Testis (tissue), 3 donors: ENCODE data around the gene LARP1. TPM values are rescaled to one million over a fixed set of nuclear protein-coding genes. Genes with fewer than 3 reads are reported as not detected.

Experiments
- DNase-seq: peaks from one replicate; pipeline ENCODE4 v3.0.0-alpha.2; 2019
- H3K27ac ChIP-seq, 2 donors: fragments of 200-600 bp; sonication (generic); one replicate each; pipeline ENCODE4 v1.5.1; 2019
- H3K27me3 ChIP-seq: fragments of 200-600 bp; sonication (generic); one replicate; pipeline ENCODE4 v1.5.1; 2019
- H3K36me3 ChIP-seq: fragments of 200-600 bp; sonication (generic); one replicate; pipeline ENCODE4 v1.5.1; 2017; ENCODE audit warnings: low read depth; ENCODE audit errors: missing control alignments
- H3K4me1 ChIP-seq: fragments of 200-600 bp; sonication (generic); one replicate; pipeline ENCODE4 v1.5.1; 2019
- H3K4me3 ChIP-seq, 2 donors: fragments of 200-600 bp; sonication (generic); one replicate each; pipeline ENCODE4 v1.5.1; 2017 to 2019
- H3K9me3 ChIP-seq: fragments of 200-600 bp; sonication (generic); one replicate; pipeline ENCODE4 v1.5.1; 2017
- POLR2A ChIP-seq: fragments of 450-650 bp; IDR thresholded peaks from one replicate; pipeline ENCODE4 v1.6.1; 2017; ENCODE audit warnings: antibody characterized with exemption, mild to moderate bottlenecking, moderate library complexity
- WGBS, 2 donors: methylation state at CpG; one replicate each; pipeline ENCODE4 v1.1.5; 2018; 5-methylcytosine and 5-hydroxymethylcytosine counted together
- intact Hi-C: fragments of 100-400 bp; cut with DNase I; formaldehyde crosslinking; loops from one replicate; pipeline ENCODE4 v1.15.1; 2023; ENCODE audit warnings: low total_unique reads
- polyA plus RNA-seq: library from polyadenylated mRNA; stranded (reverse); fragments of 350-450 nt; fragmentation: Illumina TruSeq; extraction: RNeasy Lipid Tissue Mini Kit (QIAGEN cat#74804); gene quantifications from one replicate; pipeline ENCODE4 v1.2.3, GENCODE V29; 2014; ENCODE audit warnings: low read depth, low replicate concordance; ENCODE audit not compliant: insufficient read depth
- total RNA-seq, 2 donors: library from RNA; depleted of rRNA; stranded (reverse); fragments of >200 nt; gene quantifications; one replicate each; pipeline ENCODE4 v1.2.3, GENCODE V29; 2016
- TF ChIP-seq, protein P1 (sequence below), 3 experiments: fragments of 450-650 bp in 2 of 3; fragments of 200-600 bp in 1 of 3; sonication (generic) in 1 of 3; IDR thresholded peaks; one replicate each; pipeline ENCODE4 v1.5.1; 2016 to 2019; ENCODE audit warnings: antibody characterized with exemption in 3 of 3, mild to moderate bottlenecking in 2 of 3, moderate library complexity in 1 of 3

Gene LARP1
- total and polyA plus RNA-seq, 3 donors from 2014 or later, result 118 to 174 (median 169) TPM

- Histone ChIP-seq H3K9me3 (no peaks in the 10 kb centered on the region), H3K27ac (no peak overlapping the region), H3K4me3 (no peak overlapping the region), H3K27me3 (no peaks in the 10 kb centered on the region), H3K36me3 (no peaks in the 10 kb centered on the region), H3K4me1 (peaks cover 43% of the 10 kb centered on the region)
- no peak for DNase-seq
- TF ChIP-seq, protein P1, sequence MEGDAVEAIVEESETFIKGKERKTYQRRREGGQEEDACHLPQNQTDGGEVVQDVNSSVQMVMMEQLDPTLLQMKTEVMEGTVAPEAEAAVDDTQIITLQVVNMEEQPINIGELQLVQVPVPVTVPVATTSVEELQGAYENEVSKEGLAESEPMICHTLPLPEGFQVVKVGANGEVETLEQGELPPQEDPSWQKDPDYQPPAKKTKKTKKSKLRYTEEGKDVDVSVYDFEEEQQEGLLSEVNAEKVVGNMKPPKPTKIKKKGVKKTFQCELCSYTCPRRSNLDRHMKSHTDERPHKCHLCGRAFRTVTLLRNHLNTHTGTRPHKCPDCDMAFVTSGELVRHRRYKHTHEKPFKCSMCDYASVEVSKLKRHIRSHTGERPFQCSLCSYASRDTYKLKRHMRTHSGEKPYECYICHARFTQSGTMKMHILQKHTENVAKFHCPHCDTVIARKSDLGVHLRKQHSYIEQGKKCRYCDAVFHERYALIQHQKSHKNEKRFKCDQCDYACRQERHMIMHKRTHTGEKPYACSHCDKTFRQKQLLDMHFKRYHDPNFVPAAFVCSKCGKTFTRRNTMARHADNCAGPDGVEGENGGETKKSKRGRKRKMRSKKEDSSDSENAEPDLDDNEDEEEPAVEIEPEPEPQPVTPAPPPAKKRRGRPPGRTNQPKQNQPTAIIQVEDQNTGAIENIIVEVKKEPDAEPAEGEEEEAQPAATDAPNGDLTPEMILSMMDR (IDR thresholded peaks at IDR 0.05), result no peak
- no peak for TF ChIP-seq POLR2A
- WGBS, 2 donors, result 74 to 83% methylated on average over 3 of the region's 3 CpGs
- intact Hi-C loops, result loop anchor here (10.0 kb wide), 1 partner anchor 50 kb away; no protein-coding TSS in a partner anchor
Measured at GRCh38 chr5:154764967-154765366, 9.8 kb downstream of the LARP1 start.

- peaks cover 43% of the 10 kb centered on the region for H3K4me1 ChIP-seq
Measured at GRCh38 chr5:154765396-154765925, 10.3 kb downstream of the LARP1 start.

GRCh38 chr5:154766558-154767281, 11.5 kb downstream of the LARP1 start:
- no peak for DNase-seq
- Histone ChIP-seq H3K4me3 (no peak overlapping the region), H3K27me3 (no peaks in the 10 kb centered on the region), H3K36me3 (no peaks in the 10 kb centered on the region), H3K4me1 (peaks cover 46% of the 10 kb centered on the region), H3K9me3 (no peaks in the 10 kb centered on the region), H3K27ac (no peak overlapping the region)
- 76 to 89% methylated on average over 2 to 3 of the region's 3 CpGs for WGBS, 2 donors
- TF ChIP-seq, protein P1 (IDR thresholded peaks at IDR 0.05), result no peak
- no peak for TF ChIP-seq POLR2A
- intact Hi-C loops, result loop anchor here (10.0 kb wide), 1 partner anchor 48 kb away; no protein-coding TSS in a partner anchor

More at GRCh38 chr5:154765396-154765925, 10.3 kb downstream of the LARP1 start:
- DNase-seq, result no peak
- intact Hi-C loops, result loop anchor here (10.0 kb wide), 1 partner anchor 49 kb away; no protein-coding TSS in a partner anchor
- no peaks in the 10 kb centered on the region for H3K9me3 ChIP-seq
- H3K27ac ChIP-seq, result no peak overlapping the region
- TF ChIP-seq, protein P1 (IDR thresholded peaks at IDR 0.05), result no peak
- TF ChIP-seq POLR2A, result no peak
- H3K4me3 ChIP-seq, result no peak overlapping the region
- no peaks in the 10 kb centered on the region for H3K36me3 ChIP-seq
- no peaks in the 10 kb centered on the region for H3K27me3 ChIP-seq
- WGBS, 2 donors, result 86 to 89% methylated on average over 10 of the region's 10 CpGs

GRCh38 chr5:154767576-154767975, 12.4 kb downstream of the LARP1 start:
- no peak overlapping the region for H3K4me3 ChIP-seq
- no peak overlapping the region for H3K27ac ChIP-seq
- 38 to 42% methylated on average over 2 of the region's 2 CpGs for WGBS, 2 donors
- TF ChIP-seq, protein P1 (IDR thresholded peaks at IDR 0.05), result no peak
- no peak for TF ChIP-seq POLR2A
- H3K9me3 ChIP-seq, result no peaks in the 10 kb centered on the region
- DNase-seq, result no peak
- intact Hi-C loops, result loop anchor here (10.0 kb wide), 1 partner anchor 47 kb away; no protein-coding TSS in a partner anchor
- no peaks in the 10 kb centered on the region for H3K27me3 ChIP-seq
- peaks cover 44% of the 10 kb centered on the region for H3K4me1 ChIP-seq
- no peaks in the 10 kb centered on the region for H3K36me3 ChIP-seq
